Measurements from ENCODE around the gene JARID2. TPM values are rescaled to one million over a fixed set of nuclear protein-coding genes. Genes with fewer than 3 reads are reported as not detected.

JARID2 gene
- total RNA-seq, 1 experiment from 2014 or later = 21.0 TPM

DNA sequence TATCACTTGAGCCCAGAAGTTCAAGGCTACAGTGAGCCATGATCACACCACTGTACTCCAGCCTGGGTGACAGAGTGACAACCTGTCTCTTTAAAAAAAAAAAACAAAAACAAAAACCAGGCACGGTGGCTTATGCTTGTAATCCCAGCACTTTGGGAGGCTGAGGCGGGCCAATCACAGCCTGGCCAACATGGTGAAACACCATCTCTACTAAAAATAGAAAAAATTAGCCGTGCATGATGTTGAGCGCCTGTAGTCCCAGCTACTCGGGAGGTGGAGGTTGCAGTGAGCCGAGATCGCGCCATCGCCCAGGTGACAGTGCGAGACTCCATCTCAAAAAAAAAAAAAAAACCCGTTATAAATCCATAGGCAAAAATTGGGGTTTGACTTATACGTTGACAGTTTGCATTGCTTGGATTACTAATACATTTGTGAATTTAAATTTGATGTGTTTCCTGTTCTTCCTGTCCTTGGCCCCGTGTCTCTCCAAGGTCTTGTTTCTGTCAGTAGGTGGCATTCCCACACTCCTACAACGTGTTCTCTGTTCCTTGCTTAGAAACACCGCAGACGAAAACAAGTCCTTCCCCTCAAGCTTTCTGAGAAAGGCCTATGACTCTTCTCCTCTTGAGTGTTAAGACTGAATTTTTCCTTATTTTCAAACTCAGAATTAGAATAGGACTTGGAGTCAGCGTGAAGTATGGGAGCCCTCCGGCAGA is 269.9 kb downstream of the JARID2 start:
- ChIA-PET POLR2A (no interaction called here), CTCF (no interaction called here)
- no peaks in the 10 kb centered on the region for H3K27me3 Mint-ChIP-seq (ENCODE audit: insufficient read depth, unreplicated experiment)
- DNase-seq (ENCODE audit: unreplicated experiment) = no peak
- BruUV-seq (replicated peaks) = no TSS peak
- peaks cover 10% of the 10 kb centered on the region for H3K4me1 Mint-ChIP-seq (ENCODE audit: insufficient read depth, unreplicated experiment)
- H3K9me3 Mint-ChIP-seq (ENCODE audit: unreplicated experiment) = no peaks in the 10 kb centered on the region
- H3K27ac Mint-ChIP-seq (ENCODE audit: low read depth, unreplicated experiment) = no peak overlapping the region
- H3K4me3 Mint-ChIP-seq (ENCODE audit: unreplicated experiment) = no peak overlapping the region
- H3K36me3 Mint-ChIP-seq (ENCODE audit: insufficient read depth, unreplicated experiment) = peaks cover 70% of the 10 kb centered on the region
- intact Hi-C loops (cut with micrococcal nuclease) = no loop called here
- TF ChIP-seq, protein P1, sequence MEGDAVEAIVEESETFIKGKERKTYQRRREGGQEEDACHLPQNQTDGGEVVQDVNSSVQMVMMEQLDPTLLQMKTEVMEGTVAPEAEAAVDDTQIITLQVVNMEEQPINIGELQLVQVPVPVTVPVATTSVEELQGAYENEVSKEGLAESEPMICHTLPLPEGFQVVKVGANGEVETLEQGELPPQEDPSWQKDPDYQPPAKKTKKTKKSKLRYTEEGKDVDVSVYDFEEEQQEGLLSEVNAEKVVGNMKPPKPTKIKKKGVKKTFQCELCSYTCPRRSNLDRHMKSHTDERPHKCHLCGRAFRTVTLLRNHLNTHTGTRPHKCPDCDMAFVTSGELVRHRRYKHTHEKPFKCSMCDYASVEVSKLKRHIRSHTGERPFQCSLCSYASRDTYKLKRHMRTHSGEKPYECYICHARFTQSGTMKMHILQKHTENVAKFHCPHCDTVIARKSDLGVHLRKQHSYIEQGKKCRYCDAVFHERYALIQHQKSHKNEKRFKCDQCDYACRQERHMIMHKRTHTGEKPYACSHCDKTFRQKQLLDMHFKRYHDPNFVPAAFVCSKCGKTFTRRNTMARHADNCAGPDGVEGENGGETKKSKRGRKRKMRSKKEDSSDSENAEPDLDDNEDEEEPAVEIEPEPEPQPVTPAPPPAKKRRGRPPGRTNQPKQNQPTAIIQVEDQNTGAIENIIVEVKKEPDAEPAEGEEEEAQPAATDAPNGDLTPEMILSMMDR (IDR thresholded peaks at IDR 0.05; ENCODE audit: unreplicated experiment) = no peak

GRCh38 chr6:15516378-15516777 is 270.5 kb downstream of the JARID2 start:
- Mint-ChIP-seq H3K36me3 (ENCODE audit: insufficient read depth, unreplicated experiment) (peaks cover 71% of the 10 kb centered on the region), H3K4me1 (ENCODE audit: insufficient read depth, unreplicated experiment) (peaks cover 10% of the 10 kb centered on the region), H3K27me3 (ENCODE audit: insufficient read depth, unreplicated experiment) (no peaks in the 10 kb centered on the region), H3K27ac (ENCODE audit: low read depth, unreplicated experiment) (no peak overlapping the region), H3K9me3 (ENCODE audit: unreplicated experiment) (no peaks in the 10 kb centered on the region), H3K4me3 (ENCODE audit: unreplicated experiment) (no peak overlapping the region)
- intact Hi-C loops (cut with micrococcal nuclease) = no loop called here
- POLR2A ChIA-PET = no interaction called here
- TF ChIP-seq, protein P1 (IDR thresholded peaks at IDR 0.05; ENCODE audit: unreplicated experiment) = no peak
- DNase-seq (ENCODE audit: unreplicated experiment) = no peak
- BruUV-seq (replicated peaks) = no TSS peak
- CTCF ChIA-PET = no interaction called here

- peaks cover 67% of the 10 kb centered on the region for H3K36me3 Mint-ChIP-seq (ENCODE audit: insufficient read depth, unreplicated experiment)
- no peaks in the 10 kb centered on the region for H3K27me3 Mint-ChIP-seq (ENCODE audit: insufficient read depth, unreplicated experiment)
- CTCF ChIA-PET = no interaction called here
- BruUV-seq (replicated peaks) = no TSS peak
- no peak overlapping the region for H3K27ac Mint-ChIP-seq (ENCODE audit: low read depth, unreplicated experiment)
- intact Hi-C loops (cut with micrococcal nuclease) = no loop called here
- TF ChIP-seq, protein P1 (IDR thresholded peaks at IDR 0.05; ENCODE audit: unreplicated experiment) = no peak
- no peak overlapping the region for H3K4me3 Mint-ChIP-seq (ENCODE audit: unreplicated experiment)
- H3K4me1 Mint-ChIP-seq (ENCODE audit: insufficient read depth, unreplicated experiment) = peaks cover 10% of the 10 kb centered on the region
- DNase-seq (ENCODE audit: unreplicated experiment) = no peak
- POLR2A ChIA-PET = no interaction called here
- no peaks in the 10 kb centered on the region for H3K9me3 Mint-ChIP-seq (ENCODE audit: unreplicated experiment)
Measured at GRCh38 chr6:15516923-15517560, 271.2 kb downstream of the JARID2 start.

DNA sequence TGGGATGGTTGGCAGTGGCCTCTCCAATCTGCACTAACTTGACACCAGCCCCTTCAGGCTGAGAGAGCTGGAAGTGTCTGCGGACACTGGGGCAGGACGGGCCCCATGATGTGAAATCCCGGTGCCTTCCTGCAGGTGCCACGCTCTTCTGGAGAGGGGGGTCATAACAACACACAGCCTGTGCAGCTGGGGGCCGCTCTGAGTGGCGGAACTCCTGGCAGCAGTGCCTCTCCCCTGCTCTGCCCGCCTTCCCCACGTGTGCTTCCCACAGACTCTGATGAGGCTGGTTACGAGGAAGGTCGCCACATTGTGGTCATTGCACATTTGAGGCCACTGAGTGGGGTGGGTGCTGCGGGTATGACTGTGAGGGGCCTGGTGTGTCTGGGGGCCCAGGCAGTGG is 271.7 kb downstream of the JARID2 start:
- H3K27me3 Mint-ChIP-seq (ENCODE audit: insufficient read depth, unreplicated experiment) = no peaks in the 10 kb centered on the region
- POLR2A ChIA-PET = no interaction called here
- no TSS peak for BruUV-seq (replicated peaks)
- CTCF ChIA-PET = no interaction called here
- no peak overlapping the region for H3K4me3 Mint-ChIP-seq (ENCODE audit: unreplicated experiment)
- peaks cover 67% of the 10 kb centered on the region for H3K36me3 Mint-ChIP-seq (ENCODE audit: insufficient read depth, unreplicated experiment)
- TF ChIP-seq, protein P1 (IDR thresholded peaks at IDR 0.05; ENCODE audit: unreplicated experiment) = no peak
- DNase-seq (ENCODE audit: unreplicated experiment) = no peak
- H3K9me3 Mint-ChIP-seq (ENCODE audit: unreplicated experiment) = no peaks in the 10 kb centered on the region
- intact Hi-C loops (cut with micrococcal nuclease) = no loop called here
- peaks cover 10% of the 10 kb centered on the region for H3K4me1 Mint-ChIP-seq (ENCODE audit: insufficient read depth, unreplicated experiment)
- H3K27ac Mint-ChIP-seq (ENCODE audit: low read depth, unreplicated experiment) = no peak overlapping the region
